T-cell (primary cell): ENCODE data around the gene MMP21. TPM values are rescaled to one million over a fixed set of nuclear protein-coding genes. Genes with fewer than 3 reads are reported as not detected.

Experiments
- ATAC-seq, 4 experiments: fragments of 200-7000 bp in 3 of 4; fragments of 150-1000 bp in 1 of 4; cut with Tn5 transposase; replicated peaks in 1 of 4; 1 replicate in 3 of 4; 2 replicates in 1 of 4; pipeline ENCODE4 v1.10.0; 2021; ENCODE audit warnings: moderate library complexity in 3 of 4, mild to moderate bottlenecking in 2 of 4, moderate number of reproducible peaks in 1 of 4
- CTCF ChIA-PET, 2 donors: fragments of 300-600 bp; sonication (Branson Sonifier 250); formaldehyde crosslinking; loops; one replicate each; lab custom pipeline; 2022; ENCODE audit warnings: antibody characterized with exemption in 2 of 2; lab: Charles Lee
- POLR2A ChIA-PET, 2 donors: fragments of 300-600 bp; sonication (Branson Sonifier 250); formaldehyde crosslinking; loops; one replicate each; lab custom pipeline; 2022; ENCODE audit warnings: antibody characterized with exemption in 2 of 2; lab: Charles Lee
- DNase-seq, 35 experiments: peaks; one replicate each; pipeline versions ENCODE4 v3.0.0 to v3.0.0-alpha.2; 2013 to 2023
- H3K27ac ChIP-seq: one replicate; pipeline ENCODE4 v1.5.1; 2013; ENCODE audit warnings: low read length
- H3K27me3 ChIP-seq, 2 experiments: replicated peaks in 1 of 2; 1 replicate in 1 of 2; 2 replicates in 1 of 2; pipeline versions ENCODE4 v1.6.1 to v1.7.0; 2013; ENCODE audit warnings: low read length in 1 of 2, mixed read lengths in 1 of 2; ENCODE audit not compliant: control insufficient read depth in 2 of 2, insufficient read depth in 2 of 2; ENCODE audit errors: extremely low read depth in 1 of 2
- H3K36me3 ChIP-seq, 2 donors: 1 replicate in 1 of 2; 2 replicates in 1 of 2; pipeline versions ENCODE4 v1.6.1 to v1.7.0; 2013; ENCODE audit warnings: low read length in 1 of 2; ENCODE audit not compliant: control insufficient read depth in 2 of 2, insufficient read depth in 1 of 2; ENCODE audit errors: extremely low read depth in 1 of 2
- H3K4me1 ChIP-seq, 2 experiments: 1 replicate in 1 of 2; 2 replicates in 1 of 2; pipeline versions ENCODE4 v1.6.1 to v1.7.0; 2013; ENCODE audit warnings: low read length in 2 of 2, mixed read lengths in 1 of 2; ENCODE audit not compliant: insufficient read depth in 2 of 2, control insufficient read depth in 1 of 2; ENCODE audit errors: extremely low read depth in 1 of 2
- H3K4me3 ChIP-seq, 2 donors: 1 replicate in 1 of 2; 2 replicates in 1 of 2; pipeline versions ENCODE4 v1.5.1 to v1.7.0; 2013; ENCODE audit warnings: mild to moderate bottlenecking in 2 of 2, low read length in 1 of 2, moderate library complexity in 1 of 2; ENCODE audit not compliant: control insufficient read depth in 1 of 2; ENCODE audit errors: extremely low read depth in 1 of 2
- H3K9me3 ChIP-seq: 2 replicates; pipeline ENCODE4 v1.7.0; 2013
- H3K27ac Mint-ChIP-seq, 2 donors: one replicate each; pipeline ENCODE4 v1.8.0; 2020 to 2021; ENCODE audit warnings: mild to moderate bottlenecking in 2 of 2, mixed read lengths in 2 of 2
- H3K27me3 Mint-ChIP-seq, 2 donors: one replicate each; pipeline ENCODE4 v1.8.0; 2021 to 2022; ENCODE audit warnings: mixed read lengths in 2 of 2
- H3K36me3 Mint-ChIP-seq: one replicate; pipeline ENCODE4 v1.8.0; 2021; ENCODE audit warnings: mixed read lengths
- H3K4me1 Mint-ChIP-seq, 3 donors: one replicate each; pipeline ENCODE4 v1.8.0; 2020 to 2022; ENCODE audit warnings: mixed read lengths in 3 of 3, mild to moderate bottlenecking in 1 of 3
- H3K4me3 Mint-ChIP-seq, 3 donors: one replicate each; pipeline ENCODE4 v1.8.0; 2020 to 2022; ENCODE audit warnings: mild to moderate bottlenecking in 3 of 3, mixed read lengths in 3 of 3, moderate library complexity in 3 of 3
- H3K9me3 Mint-ChIP-seq, 3 donors: one replicate each; pipeline ENCODE4 v1.8.0; 2020 to 2022; ENCODE audit warnings: mixed read lengths in 3 of 3
- WGBS: methylation state at CpG from one replicate; pipeline ENCODE4 v1.1.5; 2013; ENCODE audit warnings: missing lambda C conversion rate; ENCODE audit not compliant: insufficient coverage; 5-methylcytosine and 5-hydroxymethylcytosine counted together
- total RNA-seq, 35 experiments: library from RNA in 6 of 35; stranded (reverse) in 6 of 35; fragments of 120-200 nt in 1 of 35; gene quantifications; one replicate each; pipeline versions ENCODE4 v1.2.1 to v1.2.4 and lab custom pipeline; 2013 to 2026

Gene MMP21, protein sequence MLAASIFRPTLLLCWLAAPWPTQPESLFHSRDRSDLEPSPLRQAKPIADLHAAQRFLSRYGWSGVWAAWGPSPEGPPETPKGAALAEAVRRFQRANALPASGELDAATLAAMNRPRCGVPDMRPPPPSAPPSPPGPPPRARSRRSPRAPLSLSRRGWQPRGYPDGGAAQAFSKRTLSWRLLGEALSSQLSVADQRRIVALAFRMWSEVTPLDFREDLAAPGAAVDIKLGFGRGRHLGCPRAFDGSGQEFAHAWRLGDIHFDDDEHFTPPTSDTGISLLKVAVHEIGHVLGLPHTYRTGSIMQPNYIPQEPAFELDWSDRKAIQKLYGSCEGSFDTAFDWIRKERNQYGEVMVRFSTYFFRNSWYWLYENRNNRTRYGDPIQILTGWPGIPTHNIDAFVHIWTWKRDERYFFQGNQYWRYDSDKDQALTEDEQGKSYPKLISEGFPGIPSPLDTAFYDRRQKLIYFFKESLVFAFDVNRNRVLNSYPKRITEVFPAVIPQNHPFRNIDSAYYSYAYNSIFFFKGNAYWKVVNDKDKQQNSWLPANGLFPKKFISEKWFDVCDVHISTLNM
- total RNA-seq (under 1 TPM; 0.30 to 0.49 (median 0.44) TPM), total RNA-seq (lab: John Stamatoyannopoulos, UW) (0 to 0.92 (median 0.36) reads per million in 29 experiments)
- 0.20 TPM for total RNA-seq (2013)

DNA sequence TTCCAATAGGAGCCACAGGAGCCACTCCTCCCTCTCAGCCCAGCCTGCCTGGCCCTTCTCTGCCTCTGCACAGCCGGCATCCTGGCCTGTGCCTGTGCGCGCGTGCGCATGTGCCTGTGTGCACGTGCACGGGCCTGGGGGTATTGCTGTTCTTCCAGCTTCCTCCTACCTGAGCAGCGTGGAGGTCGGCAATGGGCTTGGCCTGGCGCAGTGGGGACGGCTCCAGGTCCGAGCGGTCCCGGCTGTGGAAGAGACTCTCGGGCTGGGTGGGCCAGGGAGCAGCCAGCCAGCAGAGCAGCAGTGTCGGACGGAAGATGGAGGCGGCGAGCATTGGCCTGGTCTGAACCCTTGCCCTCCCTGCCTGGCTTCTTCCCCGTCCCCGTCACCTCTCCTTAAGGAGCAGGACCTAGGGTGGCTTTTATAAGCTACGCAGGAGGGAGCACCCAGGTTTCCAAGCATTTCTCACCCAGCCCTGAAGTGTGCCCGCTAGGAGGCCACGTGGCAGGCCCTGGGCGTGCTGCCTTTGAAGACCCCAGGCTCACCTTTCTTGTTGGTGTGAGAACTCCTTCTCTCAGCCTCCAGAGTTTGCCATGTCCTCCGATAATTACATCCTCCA, at the start of gene MMP21:
Gene MMP21 (minus strand): TSS at position 331 of the 616 bp plus-strand sequence. CDS start 0 bp downstream, at position 331.
- no peak for DNase-seq
- H3K4me3 Mint-ChIP-seq: no peak within 1 kb of the TSS
- CTCF ChIA-PET: no interaction called here
- H3K27ac Mint-ChIP-seq: no peak within 1 kb of the TSS
- 93% methylated on average over 23 of the region's 26 CpGs for WGBS
- H3K36me3 Mint-ChIP-seq: no peaks in the 10 kb centered on the region
- POLR2A ChIA-PET: no interaction called here
- H3K27ac ChIP-seq: no peak within 1 kb of the TSS
- H3K36me3 ChIP-seq: no peaks in the 10 kb centered on the region
- no peak for ATAC-seq
- H3K9me3 Mint-ChIP-seq: no peaks in the 10 kb centered on the region
- no peak within 1 kb of the TSS for H3K4me3 ChIP-seq
- H3K9me3 ChIP-seq: no peaks in the 10 kb centered on the region
- H3K4me1 Mint-ChIP-seq: no peaks in the 10 kb centered on the region
- H3K27me3 ChIP-seq: peaks cover 0 to 15% of the 10 kb centered on the region in 2 experiments
- H3K27me3 Mint-ChIP-seq: peaks cover 0 to 8% of the 10 kb centered on the region in 2 donors
- H3K4me1 ChIP-seq: no peaks in the 10 kb centered on the region

DNA sequence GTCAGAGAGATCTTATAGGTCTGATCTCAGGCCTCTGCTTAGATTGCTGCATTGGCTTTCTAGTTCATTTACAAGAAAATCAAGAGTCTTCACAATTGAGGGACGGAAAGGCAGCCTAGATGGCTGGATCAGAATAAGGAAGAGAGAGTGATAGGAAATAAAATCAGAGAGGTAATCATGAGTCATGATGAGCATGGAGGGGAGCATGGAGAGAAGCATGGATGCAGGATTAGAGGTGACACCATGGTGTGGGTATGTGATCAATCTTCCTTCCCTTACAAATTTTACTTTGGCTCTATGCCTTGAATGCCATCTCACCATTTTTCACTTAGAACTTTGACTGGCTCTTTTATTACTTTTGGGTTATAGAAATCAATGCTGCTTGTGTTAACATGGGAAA, 49.1 kb upstream of the MMP21 start:
- ChIA-PET CTCF (no interaction called here), POLR2A (no interaction called here)
- Mint-ChIP-seq H3K9me3 (no peaks in the 10 kb centered on the region), H3K27ac (no peak overlapping the region), H3K4me1 (peaks cover 21 to 38% (median 34%) of the 10 kb centered on the region in 3 donors), H3K4me3 (no peak overlapping the region), H3K36me3 (peaks cover 26% of the 10 kb centered on the region), H3K27me3 (no peaks in the 10 kb centered on the region)
- DNase-seq (no peak), ATAC-seq (no peak)
- Histone ChIP-seq H3K4me3 (peak overlapping the region in 1 of 2 donors; percentile 10), H3K27me3 (no peaks in the 10 kb centered on the region), H3K9me3 (no peaks in the 10 kb centered on the region), H3K36me3 (peaks cover 7 to 31% of the 10 kb centered on the region in 2 donors), H3K4me1 (peaks cover 18 to 30% of the 10 kb centered on the region in 2 experiments), H3K27ac (no peak overlapping the region)
- 60% methylated on average over 1 of the region's 1 CpG for WGBS

DNA sequence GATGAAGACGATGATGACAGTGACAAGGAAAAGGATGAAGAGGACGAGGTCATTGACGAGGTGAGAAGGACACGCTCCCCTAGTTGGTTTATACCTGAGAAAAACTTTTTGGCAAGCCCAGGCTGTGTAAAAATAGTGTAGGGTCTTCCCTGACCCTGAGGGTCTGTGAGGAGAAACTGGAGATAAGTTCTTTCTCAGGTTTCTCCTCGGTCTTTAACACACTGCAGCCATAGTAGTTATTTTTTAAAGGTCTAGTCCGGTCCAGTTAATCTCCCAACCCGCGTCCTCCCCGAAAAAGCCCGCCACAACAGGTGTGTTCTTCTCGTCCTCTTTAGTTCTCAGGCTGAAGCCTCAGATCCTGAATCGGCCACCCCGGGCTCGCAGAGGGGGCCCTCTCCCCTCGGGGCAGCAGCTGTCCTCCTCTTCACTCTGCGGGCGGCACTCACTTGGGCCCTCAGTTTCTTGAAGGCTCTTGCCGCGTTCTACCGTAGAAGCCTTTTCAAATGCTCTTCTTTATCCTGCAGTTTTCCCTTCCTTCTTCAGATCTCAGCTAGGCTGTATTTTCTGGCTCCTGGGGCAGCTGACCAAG, 48.1 kb upstream of the MMP21 start:
- Histone ChIP-seq H3K4me1 (peaks cover 18 to 30% of the 10 kb centered on the region in 2 experiments), H3K36me3 (peaks cover 2 to 21% of the 10 kb centered on the region in 2 donors), H3K27ac (peak overlapping the region; percentile 87), H3K4me3 (peak overlapping the region; percentile 94), H3K27me3 (no peaks in the 10 kb centered on the region), H3K9me3 (no peaks in the 10 kb centered on the region)
- ChIA-PET POLR2A (interaction anchor here in 1 of 2 donors (1.1 kb wide), 1 partner anchor 104 kb away, joined by 3 read pairs; the partner anchor contains the start of gene EDRF1), CTCF (interaction anchor here in 1 of 2 donors (1.0 kb wide), 2 partner anchors 8 to 104 kb away, joined by 3 to 4 read pairs; partner anchors contain the start of gene EDRF1)
- 0% methylated on average over 18 of the region's 20 CpGs for WGBS
- Mint-ChIP-seq H3K4me3 (no peak overlapping the region), H3K9me3 (no peaks in the 10 kb centered on the region), H3K4me1 (peaks cover 21 to 34% (median 33%) of the 10 kb centered on the region in 3 donors), H3K27ac (no peak overlapping the region), H3K27me3 (no peaks in the 10 kb centered on the region), H3K36me3 (peaks cover 17% of the 10 kb centered on the region)
- DNase-seq (peak in 4 of 35 experiments; percentile 1 to 14 (median 4)), ATAC-seq (peak in 2 of 4 experiments; percentile 2 to 10)

DNA sequence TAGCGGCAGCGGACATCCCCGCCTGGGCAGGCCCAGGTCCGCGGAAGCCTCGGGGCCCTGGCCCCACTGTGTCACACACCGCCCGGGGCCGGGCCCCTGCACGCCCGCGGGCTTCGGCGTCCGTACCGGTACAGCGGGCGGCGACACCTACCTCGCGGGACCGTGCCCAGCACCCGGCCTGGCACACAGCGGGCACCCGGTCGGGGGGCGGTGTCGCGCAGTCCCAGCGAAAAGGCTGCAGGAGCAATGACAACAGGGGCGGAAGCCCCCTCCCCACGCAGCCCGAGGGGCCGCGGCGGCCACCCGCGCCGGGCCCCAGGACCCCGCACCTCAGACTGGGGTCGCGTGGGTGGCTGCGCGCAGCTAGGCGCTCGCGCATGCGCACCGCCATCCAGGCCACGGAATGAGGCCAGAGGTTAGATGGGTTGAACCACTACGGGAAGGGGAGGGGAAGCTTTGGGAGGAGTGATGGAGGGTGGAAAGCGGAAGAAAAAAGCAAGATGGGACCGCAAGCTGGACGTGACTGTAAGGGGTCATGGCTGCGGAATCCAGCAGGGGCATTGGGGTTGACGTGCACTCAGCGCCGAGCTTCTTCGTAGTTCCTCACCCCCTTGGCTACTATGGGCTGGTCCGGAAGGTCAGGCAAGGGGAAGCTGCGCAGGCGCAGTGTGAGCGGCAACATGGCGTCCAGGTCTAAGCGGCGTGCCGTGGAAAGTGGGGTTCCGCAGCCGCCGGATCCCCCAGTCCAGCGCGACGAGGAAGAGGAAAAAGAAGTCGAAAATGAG, 47.4 kb upstream of the MMP21 start, which contains the start of the genes BCCIP and UROS:
Gene BCCIP (plus strand): TSS at position 669 of the 785 bp plus-strand sequence. CDS start 12 bp downstream, at position 681.
Gene UROS (minus strand): TSS at position 381 of the 785 bp plus-strand sequence. CDS start 6,759 bp downstream, outside the sequence.
- Histone ChIP-seq H3K27ac (peak within 1 kb of the TSS; percentile 87), H3K27me3 (no peaks in the 10 kb centered on the region), H3K36me3 (peaks cover 0 to 14% of the 10 kb centered on the region in 2 donors), H3K9me3 (no peaks in the 10 kb centered on the region), H3K4me1 (peaks cover 18 to 30% of the 10 kb centered on the region in 2 experiments), H3K4me3 (peak within 1 kb of the TSS; percentile 94)
- CTCF ChIA-PET: interaction anchor here in 1 of 2 donors (1.0 kb wide), 2 partner anchors 9 to 104 kb away, joined by 3 to 4 read pairs; partner anchors contain the start of gene EDRF1
- under 1% methylated on average over 61 of the region's 74 CpGs for WGBS
- peaks cover 10% of the 10 kb centered on the region for H3K36me3 Mint-ChIP-seq
- ATAC-seq: peak; percentile 86 to 92 (median 88)
- H3K27me3 Mint-ChIP-seq: no peaks in the 10 kb centered on the region
- H3K4me3 Mint-ChIP-seq: peak within 1 kb of the TSS in 2 of 3 donors; percentile 76 to 79
- H3K4me1 Mint-ChIP-seq: peaks cover 19 to 30% (median 29%) of the 10 kb centered on the region in 3 donors
- POLR2A ChIA-PET: interaction anchor here in 1 of 2 donors (1.1 kb wide), 1 partner anchor 104 kb away, joined by 3 read pairs; the partner anchor contains the start of gene EDRF1
- H3K9me3 Mint-ChIP-seq: no peaks in the 10 kb centered on the region
- DNase-seq: peak; percentile 76 to 96 (median 87)
- H3K27ac Mint-ChIP-seq: peak within 1 kb of the TSS in 1 of 2 donors; percentile 80

DNA sequence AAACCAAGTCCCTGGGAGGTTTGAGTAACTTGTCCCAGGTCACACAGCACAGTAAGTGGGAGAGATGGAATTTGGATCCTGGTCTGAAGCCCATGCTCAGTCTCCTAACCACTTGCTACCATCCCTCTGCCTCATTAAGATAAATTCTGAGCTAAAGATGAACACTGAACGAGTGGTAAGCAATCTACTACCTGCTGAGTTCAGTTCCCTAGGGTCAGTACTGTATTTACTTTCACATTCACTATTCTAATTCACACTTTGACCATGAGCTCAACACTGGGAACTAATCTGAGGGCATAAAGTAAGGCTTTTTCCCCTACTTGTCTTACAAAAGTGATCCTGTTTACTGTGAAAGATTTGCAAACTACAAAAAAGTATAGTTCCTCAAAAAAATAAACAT, 45.1 kb upstream of the MMP21 start:
- H3K4me1 Mint-ChIP-seq: peaks cover 15 to 22% (median 18%) of the 10 kb centered on the region in 3 donors
- H3K36me3 Mint-ChIP-seq: peaks cover 3% of the 10 kb centered on the region
- no peaks in the 10 kb centered on the region for H3K9me3 ChIP-seq
- H3K4me3 Mint-ChIP-seq: peak overlapping the region in 1 of 3 donors; percentile 72
- no CpG with 5 or more reads among the region's 1 CpG for WGBS
- POLR2A ChIA-PET: interaction anchor here in 1 of 2 donors (0.5 kb wide), 1 partner anchor 496 kb away, joined by 3 read pairs; no protein-coding TSS in a partner anchor
- no peaks in the 10 kb centered on the region for H3K27me3 Mint-ChIP-seq
- H3K9me3 Mint-ChIP-seq: no peaks in the 10 kb centered on the region
- ATAC-seq (no peak), DNase-seq (no peak)
- CTCF ChIA-PET: interaction anchor here in 1 of 2 donors (0.7 kb wide), 1 partner anchor 77 kb away, joined by 3 read pairs; no protein-coding TSS in a partner anchor
- no peak overlapping the region for H3K4me3 ChIP-seq
- peaks cover 18 to 30% of the 10 kb centered on the region in 2 experiments for H3K4me1 ChIP-seq
- H3K27me3 ChIP-seq: no peaks in the 10 kb centered on the region
- peaks cover 0 to 4% of the 10 kb centered on the region in 2 donors for H3K36me3 ChIP-seq
- no peak overlapping the region for H3K27ac Mint-ChIP-seq
- no peak overlapping the region for H3K27ac ChIP-seq
